GM10248 (cell line): ENCODE measurements around the gene CGREF1.

Experiments used
- CTCF ChIA-PET: fragments of 300-600 bp; sonication (Branson Sonifier 250); formaldehyde crosslinking; extraction: SDS; loops from one replicate; lab custom pipeline; 2021; ENCODE audit warnings: antibody characterized with exemption; lab: Yijun Ruan, JAX
- POLR2A ChIA-PET: fragments of 350-650 bp; sonication (Branson Sonifier 250); formaldehyde crosslinking; extraction: SDS; loops from one replicate; lab custom pipeline; 2020; ENCODE audit warnings: antibody characterized with exemption; lab: Yijun Ruan, JAX
- DNase-seq: peaks from one replicate; pipeline ENCODE4 v3.0.0; 2012; ENCODE audit errors: extremely low spot score
- CTCF ChIP-seq: IDR thresholded peaks from 2 replicates; pipeline ENCODE4 v1.5.1; 2012; ENCODE audit warnings: mild to moderate bottlenecking, low read depth; ENCODE audit errors: extremely low read depth, missing control alignments, control extremely low read depth

CGREF1 gene

GRCh38 chr2:27133195-27133875, 14.4 kb upstream of the CGREF1 start:
- ChIA-PET POLR2A (interaction anchor here (1.1 kb wide), 1 partner anchor 229 kb away, joined by 3 read pairs; no protein-coding TSS in a partner anchor), CTCF (interaction anchor here (0.8 to 2.7 kb wide), 14 partner anchors 10 to 171 kb away, joined by 3 to 22 read pairs (median 4); partner anchors contain the start of gene ABHD1)
- TF ChIP-seq CTCF = no peak
- DNase-seq = no peak

DNA sequence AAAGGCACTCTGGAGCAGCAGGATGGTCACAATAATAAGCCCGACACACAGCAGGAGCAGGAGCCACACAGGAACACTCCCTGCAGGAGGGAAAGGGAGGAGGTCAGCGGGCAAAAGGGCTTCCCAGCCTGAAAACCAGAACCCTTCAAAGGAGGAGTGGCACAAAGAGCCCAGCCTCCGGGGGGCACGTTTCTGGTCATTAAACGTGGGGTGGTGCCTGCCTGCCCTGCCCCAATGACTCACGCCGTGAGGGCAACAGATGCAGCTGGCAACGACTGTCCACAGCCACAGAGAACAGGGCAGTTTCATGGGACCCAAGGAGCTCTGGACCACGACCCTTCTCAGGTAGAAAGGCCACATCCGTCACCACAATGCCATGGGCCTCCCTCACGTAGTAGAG, 12.5 kb upstream of the CGREF1 start:
- DNase-seq = no peak
- TF ChIP-seq CTCF = no peak
- ChIA-PET POLR2A (no interaction called here), CTCF (interaction anchor here (1.1 kb wide), 1 partner anchor 43 kb away, joined by 4 read pairs; no protein-coding TSS in a partner anchor)

- TF ChIP-seq CTCF = no peak
- DNase-seq = no peak
- POLR2A ChIA-PET = no interaction called here
- CTCF ChIA-PET = no interaction called here
Observed at GRCh38 chr2:27130396-27130795, 11.5 kb upstream of the CGREF1 start.

DNA sequence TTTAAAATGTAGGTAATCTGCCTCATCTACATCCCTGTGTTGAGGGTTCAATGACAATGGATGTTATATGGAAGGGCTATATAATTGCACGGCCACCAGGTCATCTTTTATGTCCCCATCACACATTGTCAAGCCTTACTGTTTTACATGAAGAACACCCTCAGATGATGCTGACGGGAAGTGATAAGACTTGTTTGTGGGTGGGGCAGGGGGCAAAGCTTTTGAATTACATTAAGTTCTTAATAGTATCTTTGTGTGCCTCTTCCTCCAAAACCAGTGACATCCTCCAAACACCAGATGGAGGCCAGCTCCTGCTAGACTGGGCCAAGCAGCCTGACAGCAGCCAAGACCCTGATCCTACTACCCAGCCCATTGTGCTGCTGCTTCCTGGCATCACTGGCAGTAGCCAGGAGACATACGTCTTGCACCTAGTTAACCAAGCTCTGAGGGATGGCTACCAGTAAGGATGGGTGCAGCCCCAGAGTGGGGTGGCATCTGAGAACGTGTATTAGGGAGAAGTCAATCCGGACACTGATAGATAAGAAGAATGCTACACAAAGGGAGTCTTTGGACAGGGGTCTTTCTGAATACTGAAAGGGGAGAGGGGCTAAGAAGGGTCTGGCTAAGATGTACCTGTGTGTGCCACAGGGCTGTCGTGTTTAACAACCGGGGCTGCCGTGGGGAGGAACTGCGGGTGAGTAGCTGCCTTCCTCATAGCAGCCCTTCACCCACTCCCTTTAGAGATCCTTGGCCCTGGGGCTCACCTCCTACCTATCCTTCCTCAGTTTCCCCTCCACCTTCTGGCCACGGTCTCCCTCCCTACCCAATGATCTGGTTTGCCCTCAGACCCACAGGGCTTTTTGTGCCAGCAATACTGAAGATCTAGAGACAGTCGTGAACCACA, 10.0 kb upstream of the CGREF1 start:
- TF ChIP-seq CTCF = no peak
- POLR2A ChIA-PET = no interaction called here

GRCh38 chr2:27127883-27128667, 9.1 kb upstream of the CGREF1 start:
- TF ChIP-seq CTCF = no peak
- CTCF ChIA-PET = interaction anchor here (1.3 kb wide), 1 partner anchor 166 kb away, joined by 5 read pairs; no protein-coding TSS in a partner anchor
- POLR2A ChIA-PET = no interaction called here
- DNase-seq = no peak

More for the DNA sequence above, 10.0 kb upstream of the CGREF1 start:
- CTCF ChIA-PET = interaction anchor here (1.3 kb wide), 1 partner anchor 167 kb away, joined by 5 read pairs; no protein-coding TSS in a partner anchor
- no peak for DNase-seq
